ENCODE results near the gene CLCN4. TPM values are rescaled to one million over a fixed set of nuclear protein-coding genes. Genes with fewer than 3 reads are reported as not detected.

The CLCN4 gene
- total and polyA plus RNA-seq, 2 of the 8 experiments (the other 6 are each of a cell fraction or from before 2014, with no cell fraction given) = 3.3 to 11.2 TPM

DNA sequence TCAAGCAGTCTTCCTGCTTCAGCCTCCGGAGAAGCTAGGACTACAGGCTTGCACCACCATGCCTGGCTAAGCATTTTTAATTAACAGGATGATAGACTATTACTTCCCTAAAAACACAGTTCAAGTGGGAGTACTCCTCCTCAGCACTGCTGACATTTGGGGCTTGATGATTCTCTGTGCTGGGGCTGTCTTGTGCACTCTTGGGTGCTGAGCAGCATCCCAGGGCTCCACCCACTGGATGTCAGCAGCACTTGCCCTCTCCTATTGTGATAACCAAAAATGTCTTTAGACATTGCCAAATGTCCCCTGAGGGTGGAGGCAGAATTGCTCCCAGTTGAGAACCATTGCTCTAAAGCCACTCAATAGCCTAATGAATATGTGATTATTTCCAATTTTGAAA lies 60.4 kb downstream of the CLCN4 start:
- Histone ChIP-seq H2BK120ac (replicated peaks; ENCODE audit: low read depth, low read length) (no peak overlapping the region), H3K23me2 (ENCODE audit: low read depth, low read length) (no peaks in the 10 kb centered on the region), H3K23ac (ENCODE audit: insufficient read length) (no peak overlapping the region), H4K20me1 (replicated peaks in 1 of 2; ENCODE audit: control insufficient read depth in 1 of 2, insufficient read depth in 2 of 2, low read length in 2 of 2) (peaks cover 0 to 1% of the 10 kb centered on the region in 2 experiments), H2AFZ (ENCODE audit: low read length) (no peak overlapping the region), H3K79me2 (ENCODE audit: control insufficient read depth in 1 of 2, insufficient read depth in 2 of 2, low read length in 2 of 2) (no peaks in the 10 kb centered on the region), H3K4me2 (ENCODE audit: insufficient read depth in 1 of 2, low read depth in 2 of 2, low read length in 2 of 2) (no peak overlapping the region), H2AK5ac (ENCODE audit: low read depth, low read length) (no peak overlapping the region), H2BK15ac (ENCODE audit: low read length) (no peak overlapping the region), H3K4ac (replicated peaks; ENCODE audit: insufficient read length, low read depth, low read length) (no peak overlapping the region), H3K27me3 (replicated peaks in 1 of 4; ENCODE audit: control insufficient read depth in 3 of 4, extremely low read depth in 1 of 4, insufficient read depth in 3 of 4, low read length in 3 of 4) (no peaks in the 10 kb centered on the region), H3K18ac (ENCODE audit: extremely low read depth, low read length) (no peak overlapping the region), H4K8ac (ENCODE audit: extremely low read depth, insufficient read depth, low read length) (no peak overlapping the region), H3K4me3 (ENCODE audit: extremely low read depth in 1 of 4, insufficient read depth in 2 of 4, low read depth in 3 of 4, low read length in 4 of 4) (no peak overlapping the region), H3K56ac (replicated peaks; ENCODE audit: insufficient read length, low read depth, low read length) (no peak overlapping the region), H2BK20ac (ENCODE audit: low read length) (no peak overlapping the region), H3K36me3 (ENCODE audit: control insufficient read depth in 2 of 4, insufficient read depth in 4 of 4, low read length in 3 of 4) (peaks cover 0 to 5% (median 0%) of the 10 kb centered on the region in 4 experiments; a peak in 1 of 8 replicates), H3K9ac (replicated peaks in 1 of 4; ENCODE audit: extremely low read depth in 1 of 4, low read depth in 3 of 4, low read length in 3 of 4) (no peak overlapping the region), H3K4me1 (replicated peaks in 1 of 4; ENCODE audit: control insufficient read depth in 3 of 4, insufficient read depth in 4 of 4, low read length in 3 of 4) (no peaks in the 10 kb centered on the region), H2BK12ac (ENCODE audit: low read depth, low read length) (no peak overlapping the region), H3K27ac (ENCODE audit: low read depth, low read length) (no peak overlapping the region), H3K79me1 (ENCODE audit: low read depth, low read length) (no peaks in the 10 kb centered on the region), H4K5ac (ENCODE audit: insufficient read length, low read depth, low read length) (no peak overlapping the region), H4K91ac (replicated peaks; ENCODE audit: insufficient read length, low read length) (no peak overlapping the region), H3K14ac (ENCODE audit: insufficient read length) (no peak overlapping the region), H3K9me3 (ENCODE audit: insufficient read depth in 2 of 2, low read depth in 1 of 2, low read length in 1 of 2) (no peaks in the 10 kb centered on the region), H2BK5ac (ENCODE audit: low read depth, low read length) (no peak overlapping the region)
- FAIRE-seq (no peak), DNase-seq (ENCODE audit: low read depth in 1 of 2, low spot score in 2 of 2) (no peak)
- ChIA-PET CTCF (ENCODE audit: partially characterized antibody) (interaction anchor here (0.7 to 1.7 kb wide), 3 partner anchors 27 to 506 kb away, joined by 3 to 4 read pairs (median 3); no protein-coding TSS in a partner anchor), POLR2A (ENCODE audit: partially characterized antibody) (no interaction called here)
- TF ChIP-seq, protein P1, sequence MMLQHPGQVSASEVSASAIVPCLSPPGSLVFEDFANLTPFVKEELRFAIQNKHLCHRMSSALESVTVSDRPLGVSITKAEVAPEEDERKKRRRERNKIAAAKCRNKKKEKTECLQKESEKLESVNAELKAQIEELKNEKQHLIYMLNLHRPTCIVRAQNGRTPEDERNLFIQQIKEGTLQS (IDR thresholded peaks at IDR 0.05; ENCODE audit: insufficient read depth, low read depth, low read length) = no peak
- peak; percentile 16 to 47; a peak in 2 of 4 replicates for TF ChIP-seq RAD21 (IDR thresholded peaks at IDR 0.05 in 1 of 2, conservative IDR thresholded peaks at IDR 0.05 in 1 of 2; ENCODE audit: low read depth in 2 of 2, low read length in 2 of 2)
- TF ChIP-seq, protein P2, sequence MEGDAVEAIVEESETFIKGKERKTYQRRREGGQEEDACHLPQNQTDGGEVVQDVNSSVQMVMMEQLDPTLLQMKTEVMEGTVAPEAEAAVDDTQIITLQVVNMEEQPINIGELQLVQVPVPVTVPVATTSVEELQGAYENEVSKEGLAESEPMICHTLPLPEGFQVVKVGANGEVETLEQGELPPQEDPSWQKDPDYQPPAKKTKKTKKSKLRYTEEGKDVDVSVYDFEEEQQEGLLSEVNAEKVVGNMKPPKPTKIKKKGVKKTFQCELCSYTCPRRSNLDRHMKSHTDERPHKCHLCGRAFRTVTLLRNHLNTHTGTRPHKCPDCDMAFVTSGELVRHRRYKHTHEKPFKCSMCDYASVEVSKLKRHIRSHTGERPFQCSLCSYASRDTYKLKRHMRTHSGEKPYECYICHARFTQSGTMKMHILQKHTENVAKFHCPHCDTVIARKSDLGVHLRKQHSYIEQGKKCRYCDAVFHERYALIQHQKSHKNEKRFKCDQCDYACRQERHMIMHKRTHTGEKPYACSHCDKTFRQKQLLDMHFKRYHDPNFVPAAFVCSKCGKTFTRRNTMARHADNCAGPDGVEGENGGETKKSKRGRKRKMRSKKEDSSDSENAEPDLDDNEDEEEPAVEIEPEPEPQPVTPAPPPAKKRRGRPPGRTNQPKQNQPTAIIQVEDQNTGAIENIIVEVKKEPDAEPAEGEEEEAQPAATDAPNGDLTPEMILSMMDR (IDR thresholded peaks at IDR 0.05; ENCODE audit: control extremely low read depth in 1 of 3, insufficient read depth in 1 of 3, low read depth in 1 of 3, low read length in 3 of 3) = peak; percentile 9 to 20 (median 20); a peak in 2 of 4 replicates
- WGBS, 2 experiments (ENCODE audit: extremely low coverage in 1 of 2, insufficient coverage in 1 of 2, insufficient read length in 1 of 2, insufficient replicate concordance in 2 of 2, low coverage in 1 of 2, low lambda C conversion rate in 2 of 2, missing lambda C conversion rate in 1 of 2) = no CpG with 5 or more reads among the region's 1 CpG
